Measurements from ENCODE around the gene PAX2. TPM values are rescaled to one million over a fixed set of nuclear protein-coding genes. Genes with fewer than 3 reads are reported as not detected.

The PAX2 gene
- total and polyA plus RNA-seq, 2 of the 8 experiments (the other 6 are each of a cell fraction or from before 2014, with no cell fraction given) = 0.02 TPM; not detected in 1

Other genes starting within 250 kb of the PAX2 start
- 3.0 and 4.1 TPM in 2 replicates for gene SEC31B, start 225.7 kb upstream of the PAX2 start, total RNA-seq (2021; fragmentation: NEBNext Ultra II Directional; extraction: Animal tissue kit (Norgen Biotek cat#: 25700))
- 5.3 and 5.6 TPM in 2 replicates for gene SEC31B, start 225.7 kb upstream of the PAX2 start, polyA plus RNA-seq (2011; rRNA removed)
- 175 and 189 TPM in 2 replicates for gene NDUFB8, start 215.7 kb upstream of the PAX2 start, total RNA-seq (2021; fragmentation: NEBNext Ultra II Directional; extraction: Animal tissue kit (Norgen Biotek cat#: 25700))
- gene NDUFB8, start 215.7 kb upstream of the PAX2 start, polyA plus RNA-seq (2011; rRNA removed) = 445 and 455 TPM in 2 replicates
- 59.7 and 62.8 TPM in 2 replicates for gene HIF1AN, start 209.6 kb upstream of the PAX2 start, total RNA-seq (2021; fragmentation: NEBNext Ultra II Directional; extraction: Animal tissue kit (Norgen Biotek cat#: 25700))
- 10.9 TPM in 2 replicates for gene HIF1AN, start 209.6 kb upstream of the PAX2 start, polyA plus RNA-seq (2011; rRNA removed)
- 20.1 and 20.9 TPM in 2 replicates for gene SLF2, start 167.4 kb downstream of the PAX2 start, total RNA-seq (2021; fragmentation: NEBNext Ultra II Directional; extraction: Animal tissue kit (Norgen Biotek cat#: 25700))
- gene SLF2, start 167.4 kb downstream of the PAX2 start, polyA plus RNA-seq (2011; rRNA removed) = 4.0 and 5.5 TPM in 2 replicates
- 7.1 and 7.6 TPM in 2 replicates for gene SEMA4G, start 223.9 kb downstream of the PAX2 start, total RNA-seq (2021; fragmentation: NEBNext Ultra II Directional; extraction: Animal tissue kit (Norgen Biotek cat#: 25700))
- gene SEMA4G, start 223.9 kb downstream of the PAX2 start, polyA plus RNA-seq (2011; rRNA removed) = 18.2 and 20.3 TPM in 2 replicates
- 74.1 and 80.9 TPM in 2 replicates for gene MRPL43, start 241.9 kb downstream of the PAX2 start, total RNA-seq (2021; fragmentation: NEBNext Ultra II Directional; extraction: Animal tissue kit (Norgen Biotek cat#: 25700))
- gene MRPL43, start 241.9 kb downstream of the PAX2 start, polyA plus RNA-seq (2011; rRNA removed) = 149 and 171 TPM in 2 replicates
- gene TWNK, start 242.0 kb downstream of the PAX2 start, total RNA-seq (2021; fragmentation: NEBNext Ultra II Directional; extraction: Animal tissue kit (Norgen Biotek cat#: 25700)) = 32.5 and 34.9 TPM in 2 replicates
- 15.4 TPM in 2 replicates for gene TWNK, start 242.0 kb downstream of the PAX2 start, polyA plus RNA-seq (2011; rRNA removed)

Measured in H1 (cell line).